ENCODE data around the gene RPS21.

DNA sequence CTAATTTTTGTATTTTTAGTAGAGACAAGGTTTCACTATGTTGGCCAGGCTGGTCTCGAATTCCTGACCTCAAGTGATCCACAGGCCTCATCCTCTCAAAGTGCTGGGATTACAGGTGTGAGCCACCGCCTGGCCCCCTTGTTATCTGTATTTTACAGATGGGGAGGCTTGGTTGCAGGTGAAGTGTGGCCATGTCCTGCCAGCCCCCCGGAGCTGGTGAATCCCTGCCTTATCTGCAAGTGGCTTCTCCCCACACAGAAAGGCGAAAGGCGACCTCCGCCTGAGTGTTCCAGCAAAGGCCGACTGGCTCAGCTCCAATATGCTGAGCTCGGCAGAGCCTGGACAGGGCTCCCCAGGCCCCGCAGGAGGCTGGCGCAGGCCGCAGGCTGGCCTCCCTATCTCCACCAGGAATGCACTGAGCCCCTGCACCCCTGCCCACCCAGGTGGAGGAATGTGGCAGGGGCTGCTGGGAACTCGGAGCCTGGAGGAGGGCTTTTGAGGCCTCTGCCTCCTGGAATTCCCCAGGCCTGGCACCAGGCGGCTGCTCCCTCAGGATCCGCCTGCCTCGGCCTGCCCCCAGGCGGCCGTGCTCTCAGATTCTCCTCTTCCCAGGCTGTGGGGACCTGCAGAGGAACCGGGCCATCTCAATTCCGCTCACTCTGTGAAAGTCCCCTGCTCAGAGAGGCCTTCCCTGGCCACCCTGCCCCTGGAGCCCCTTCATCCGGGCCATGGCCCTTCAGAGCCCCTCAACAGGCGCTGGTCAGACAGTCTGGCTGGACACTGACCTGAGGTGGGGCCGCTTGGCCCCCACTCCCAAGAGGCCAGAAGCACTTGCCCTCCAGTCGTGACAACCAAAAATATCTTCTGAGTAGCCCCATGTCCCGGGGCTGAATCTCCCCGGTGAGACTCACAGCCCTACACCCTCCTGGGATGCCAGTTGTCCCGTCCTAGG is 10.5 kb upstream of the RPS21 start:
- TF ChIP-seq, protein P1, sequence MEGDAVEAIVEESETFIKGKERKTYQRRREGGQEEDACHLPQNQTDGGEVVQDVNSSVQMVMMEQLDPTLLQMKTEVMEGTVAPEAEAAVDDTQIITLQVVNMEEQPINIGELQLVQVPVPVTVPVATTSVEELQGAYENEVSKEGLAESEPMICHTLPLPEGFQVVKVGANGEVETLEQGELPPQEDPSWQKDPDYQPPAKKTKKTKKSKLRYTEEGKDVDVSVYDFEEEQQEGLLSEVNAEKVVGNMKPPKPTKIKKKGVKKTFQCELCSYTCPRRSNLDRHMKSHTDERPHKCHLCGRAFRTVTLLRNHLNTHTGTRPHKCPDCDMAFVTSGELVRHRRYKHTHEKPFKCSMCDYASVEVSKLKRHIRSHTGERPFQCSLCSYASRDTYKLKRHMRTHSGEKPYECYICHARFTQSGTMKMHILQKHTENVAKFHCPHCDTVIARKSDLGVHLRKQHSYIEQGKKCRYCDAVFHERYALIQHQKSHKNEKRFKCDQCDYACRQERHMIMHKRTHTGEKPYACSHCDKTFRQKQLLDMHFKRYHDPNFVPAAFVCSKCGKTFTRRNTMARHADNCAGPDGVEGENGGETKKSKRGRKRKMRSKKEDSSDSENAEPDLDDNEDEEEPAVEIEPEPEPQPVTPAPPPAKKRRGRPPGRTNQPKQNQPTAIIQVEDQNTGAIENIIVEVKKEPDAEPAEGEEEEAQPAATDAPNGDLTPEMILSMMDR (IDR thresholded peaks at IDR 0.05 in 2 of 3, conservative IDR thresholded peaks at IDR 0.05 in 1 of 3; ENCODE audit: borderline replicate concordance in 1 of 3, insufficient read depth in 1 of 3, low read depth in 2 of 3, low read length in 2 of 3): peak in 2 of 3 experiments; percentile 29 to 49; a peak in 3 of 6 replicates
- TF ChIP-seq POLR2AphosphoS5 (IDR thresholded peaks at IDR 0.05; ENCODE audit: low read depth, low read length) (no peak), ZNF274 (IDR thresholded peaks at IDR 0.05; ENCODE audit: low read depth, low read length) (no peak), EZH2 (IDR thresholded peaks at IDR 0.05) (no peak), CBX3 (IDR thresholded peaks at IDR 0.05; ENCODE audit: low read depth) (no peak), RAD21 (IDR thresholded peaks at IDR 0.05; ENCODE audit: low read depth) (peak; percentile 64), POLR2A (IDR thresholded peaks at IDR 0.05; ENCODE audit: borderline replicate concordance, extremely low read depth, insufficient read depth, insufficient read length) (no peak), TCF7L2 (IDR thresholded peaks at IDR 0.05; ENCODE audit: borderline replicate concordance, extremely low read depth, insufficient read depth, insufficient read length) (no peak), YY1 (IDR thresholded peaks at IDR 0.05; ENCODE audit: extremely low read depth, insufficient replicate concordance, low read depth, low read length) (no peak)
- TF ChIP-seq, protein P2, sequence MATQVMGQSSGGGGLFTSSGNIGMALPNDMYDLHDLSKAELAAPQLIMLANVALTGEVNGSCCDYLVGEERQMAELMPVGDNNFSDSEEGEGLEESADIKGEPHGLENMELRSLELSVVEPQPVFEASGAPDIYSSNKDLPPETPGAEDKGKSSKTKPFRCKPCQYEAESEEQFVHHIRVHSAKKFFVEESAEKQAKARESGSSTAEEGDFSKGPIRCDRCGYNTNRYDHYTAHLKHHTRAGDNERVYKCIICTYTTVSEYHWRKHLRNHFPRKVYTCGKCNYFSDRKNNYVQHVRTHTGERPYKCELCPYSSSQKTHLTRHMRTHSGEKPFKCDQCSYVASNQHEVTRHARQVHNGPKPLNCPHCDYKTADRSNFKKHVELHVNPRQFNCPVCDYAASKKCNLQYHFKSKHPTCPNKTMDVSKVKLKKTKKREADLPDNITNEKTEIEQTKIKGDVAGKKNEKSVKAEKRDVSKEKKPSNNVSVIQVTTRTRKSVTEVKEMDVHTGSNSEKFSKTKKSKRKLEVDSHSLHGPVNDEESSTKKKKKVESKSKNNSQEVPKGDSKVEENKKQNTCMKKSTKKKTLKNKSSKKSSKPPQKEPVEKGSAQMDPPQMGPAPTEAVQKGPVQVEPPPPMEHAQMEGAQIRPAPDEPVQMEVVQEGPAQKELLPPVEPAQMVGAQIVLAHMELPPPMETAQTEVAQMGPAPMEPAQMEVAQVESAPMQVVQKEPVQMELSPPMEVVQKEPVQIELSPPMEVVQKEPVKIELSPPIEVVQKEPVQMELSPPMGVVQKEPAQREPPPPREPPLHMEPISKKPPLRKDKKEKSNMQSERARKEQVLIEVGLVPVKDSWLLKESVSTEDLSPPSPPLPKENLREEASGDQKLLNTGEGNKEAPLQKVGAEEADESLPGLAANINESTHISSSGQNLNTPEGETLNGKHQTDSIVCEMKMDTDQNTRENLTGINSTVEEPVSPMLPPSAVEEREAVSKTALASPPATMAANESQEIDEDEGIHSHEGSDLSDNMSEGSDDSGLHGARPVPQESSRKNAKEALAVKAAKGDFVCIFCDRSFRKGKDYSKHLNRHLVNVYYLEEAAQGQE (IDR thresholded peaks at IDR 0.05; ENCODE audit: low read depth): no peak
- TF ChIP-seq, protein P3, sequence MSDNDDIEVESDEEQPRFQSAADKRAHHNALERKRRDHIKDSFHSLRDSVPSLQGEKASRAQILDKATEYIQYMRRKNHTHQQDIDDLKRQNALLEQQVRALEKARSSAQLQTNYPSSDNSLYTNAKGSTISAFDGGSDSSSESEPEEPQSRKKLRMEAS (IDR thresholded peaks at IDR 0.05): no peak

Measured in HCT116 (cell line).